ENCODE results near the gene ALG5. TPM values are rescaled to one million over a fixed set of nuclear protein-coding genes. Genes with fewer than 3 reads are reported as not detected.

Gene ALG5
- total RNA-seq, 1 experiment from 2014 or later: 41.2 TPM

- no peaks in the 10 kb centered on the region for H3K9me3 ChIP-seq (replicated peaks)
These were observed 48.2 kb downstream of the ALG5 start for GRCh38 chr13:36950920-36951319.

GRCh38 chr13:36950330-36950729, 48.8 kb downstream of the ALG5 start:
- no peaks in the 10 kb centered on the region for H3K4me1 ChIP-seq
- no peaks in the 10 kb centered on the region for H3K9me3 ChIP-seq (replicated peaks)
- no peak overlapping the region for H3K4me3 ChIP-seq
- peaks cover 46% of the 10 kb centered on the region for H3K36me3 ChIP-seq
- no peak overlapping the region for H3K27ac ChIP-seq
- H3K27me3 ChIP-seq: no peaks in the 10 kb centered on the region
- no peak for DNase-seq

More at GRCh38 chr13:36950920-36951319, 48.2 kb downstream of the ALG5 start:
- H3K4me3 ChIP-seq: no peak overlapping the region
- no peak overlapping the region for H3K27ac ChIP-seq
- H3K36me3 ChIP-seq: peaks cover 46% of the 10 kb centered on the region
- DNase-seq: no peak
- no peaks in the 10 kb centered on the region for H3K4me1 ChIP-seq
- no peaks in the 10 kb centered on the region for H3K27me3 ChIP-seq

GRCh38 chr13:36945078-36945477, 54.1 kb downstream of the ALG5 start:
- H3K27me3 ChIP-seq: no peaks in the 10 kb centered on the region
- H3K27ac ChIP-seq: no peak overlapping the region
- no peak for DNase-seq
- peaks cover 17% of the 10 kb centered on the region for H3K36me3 ChIP-seq
- no peaks in the 10 kb centered on the region for H3K9me3 ChIP-seq (replicated peaks)
- H3K4me3 ChIP-seq: no peak overlapping the region
- no peaks in the 10 kb centered on the region for H3K4me1 ChIP-seq

- no peak overlapping the region for H3K27ac ChIP-seq
- no peak for DNase-seq
These were observed 73.5 kb downstream of the ALG5 start for GRCh38 chr13:36925603-36926002.

GRCh38 chr13:36924001-36924400, 75.1 kb downstream of the ALG5 start:
- H3K36me3 ChIP-seq: no peaks in the 10 kb centered on the region
- H3K4me1 ChIP-seq: peaks cover 3% of the 10 kb centered on the region; the same call in 1 of the 2 replicates
- H3K27me3 ChIP-seq: no peaks in the 10 kb centered on the region
- no peak overlapping the region for H3K4me3 ChIP-seq
- H3K9me3 ChIP-seq (replicated peaks): no peaks in the 10 kb centered on the region
- H3K27ac ChIP-seq: no peak overlapping the region
- DNase-seq: no peak

More at GRCh38 chr13:36925603-36926002, 73.5 kb downstream of the ALG5 start:
- H3K4me3 ChIP-seq: no peak overlapping the region
- no peaks in the 10 kb centered on the region for H3K36me3 ChIP-seq
- peaks cover 1% of the 10 kb centered on the region; the same call in 1 of the 2 replicates for H3K4me1 ChIP-seq
- H3K27me3 ChIP-seq: no peaks in the 10 kb centered on the region
- no peaks in the 10 kb centered on the region for H3K9me3 ChIP-seq (replicated peaks)

GRCh38 chr13:36921631-36922301, 77.4 kb downstream of the ALG5 start:
- no peaks in the 10 kb centered on the region for H3K9me3 ChIP-seq (replicated peaks)
- H3K4me3 ChIP-seq: no peak overlapping the region
- H3K4me1 ChIP-seq: peaks cover 13% of the 10 kb centered on the region
- DNase-seq: no peak
- no peaks in the 10 kb centered on the region for H3K27me3 ChIP-seq
- no peaks in the 10 kb centered on the region for H3K36me3 ChIP-seq
- H3K27ac ChIP-seq: no peak overlapping the region

GRCh38 chr13:36920616-36921185, 78.4 kb downstream of the ALG5 start:
- Histone ChIP-seq H3K9me3 (replicated peaks) (no peaks in the 10 kb centered on the region), H3K27ac (peak overlapping the region; percentile 63; the same call in 1 of the 2 replicates), H3K4me1 (peaks cover 13% of the 10 kb centered on the region), H3K27me3 (no peaks in the 10 kb centered on the region), H3K36me3 (no peaks in the 10 kb centered on the region), H3K4me3 (peak overlapping the region; percentile 68)
- peak; percentile 16 to 41 for DNase-seq

GRCh38 chr13:36919833-36920615, 79.1 kb downstream of the ALG5 start, which contains the start of gene SMAD9:
Gene SMAD9, minus strand, starts transcription at chr13:36920238. Its CDS starts 40,549 bp downstream, at chr13:36879689.
- peak within 1 kb of the TSS; percentile 68 for H3K4me3 ChIP-seq
- peak; percentile 81 to 85 for DNase-seq
- no peaks in the 10 kb centered on the region for H3K27me3 ChIP-seq
- no peaks in the 10 kb centered on the region for H3K36me3 ChIP-seq
- peak within 1 kb of the TSS; percentile 73 for H3K27ac ChIP-seq
- H3K9me3 ChIP-seq (replicated peaks): no peaks in the 10 kb centered on the region
- H3K4me1 ChIP-seq: peaks cover 13% of the 10 kb centered on the region

- DNase-seq: peak; percentile 69 to 73
- Histone ChIP-seq H3K9me3 (replicated peaks) (no peaks in the 10 kb centered on the region), H3K27ac (peak overlapping the region; percentile 73), H3K27me3 (no peaks in the 10 kb centered on the region), H3K4me1 (peaks cover 13% of the 10 kb centered on the region), H3K36me3 (no peaks in the 10 kb centered on the region), H3K4me3 (peak overlapping the region; percentile 68)
These were observed 79.8 kb downstream of the ALG5 start for GRCh38 chr13:36919171-36919832.

GRCh38 chr13:36918246-36919131, 80.7 kb downstream of the ALG5 start:
- peaks cover 13% of the 10 kb centered on the region for H3K4me1 ChIP-seq
- peak; percentile 40 to 66 for DNase-seq
- no peaks in the 10 kb centered on the region for H3K36me3 ChIP-seq

GRCh38 chr13:36917311-36917710, 81.8 kb downstream of the ALG5 start:
- Histone ChIP-seq H3K27me3 (no peaks in the 10 kb centered on the region), H3K36me3 (no peaks in the 10 kb centered on the region), H3K27ac (no peak overlapping the region), H3K4me3 (no peak overlapping the region), H3K9me3 (replicated peaks) (no peaks in the 10 kb centered on the region), H3K4me1 (peaks cover 13% of the 10 kb centered on the region)
- DNase-seq: no peak

More at GRCh38 chr13:36918246-36919131, 80.7 kb downstream of the ALG5 start:
- Histone ChIP-seq H3K9me3 (replicated peaks) (no peaks in the 10 kb centered on the region), H3K4me3 (peak overlapping the region; percentile 68), H3K27me3 (no peaks in the 10 kb centered on the region), H3K27ac (peak overlapping the region; percentile 73)

- Histone ChIP-seq H3K9me3 (replicated peaks) (no peaks in the 10 kb centered on the region), H3K27ac (no peak overlapping the region), H3K36me3 (no peaks in the 10 kb centered on the region), H3K4me1 (peaks cover 13% of the 10 kb centered on the region), H3K27me3 (no peaks in the 10 kb centered on the region), H3K4me3 (no peak overlapping the region)
- no peak for DNase-seq
These were observed 83.1 kb downstream of the ALG5 start for GRCh38 chr13:36915896-36916640.

GRCh38 chr13:36915106-36915505, 84.0 kb downstream of the ALG5 start:
- Histone ChIP-seq H3K9me3 (replicated peaks) (no peaks in the 10 kb centered on the region), H3K27me3 (no peaks in the 10 kb centered on the region), H3K4me1 (peaks cover 14% of the 10 kb centered on the region), H3K4me3 (no peak overlapping the region), H3K36me3 (no peaks in the 10 kb centered on the region), H3K27ac (no peak overlapping the region)
- no peak for DNase-seq
